GM23248 (cell line): ENCODE measurements around the gene MCRS1. TPM values are rescaled to one million over a fixed set of nuclear protein-coding genes. Genes with fewer than 3 reads are reported as not detected.

Experiments used
- DNase-seq: peaks from one replicate; pipeline ENCODE4 v3.0.0-alpha.2; 2015
- H2AFZ ChIP-seq: fragments of 200-600 bp; sonication (generic); 2 replicates; pipeline ENCODE4 v1.6.1; 2016; ENCODE audit warnings: antibody characterized with exemption
- H3F3A ChIP-seq: fragments of 200-600 bp; sonication (generic); 2 replicates; pipeline ENCODE4 v1.6.1; 2016; ENCODE audit warnings: mild to moderate bottlenecking, antibody characterized with exemption, mixed run types; ENCODE audit not compliant: insufficient read depth
- H3K27ac ChIP-seq: fragments of 200-600 bp; sonication (generic); 2 replicates; pipeline ENCODE4 v1.5.1; 2016; ENCODE audit warnings: mild to moderate bottlenecking
- H3K27me3 ChIP-seq: fragments of 200-600 bp; sonication (generic); replicated peaks from 2 replicates; pipeline ENCODE4 v1.6.1; 2016; ENCODE audit warnings: mild to moderate bottlenecking; ENCODE audit not compliant: insufficient read depth
- H3K36me3 ChIP-seq: fragments of 200-600 bp; sonication (generic); 2 replicates; pipeline ENCODE4 v1.6.1; 2016; ENCODE audit warnings: low read depth, mild to moderate bottlenecking
- H3K4me1 ChIP-seq: fragments of 200-600 bp; sonication (generic); 2 replicates; pipeline ENCODE4 v1.6.1; 2016; ENCODE audit warnings: mild to moderate bottlenecking; ENCODE audit not compliant: insufficient read depth
- H3K4me2 ChIP-seq: fragments of 200-600 bp; sonication (generic); one replicate; pipeline ENCODE4 v1.6.1; 2016; ENCODE audit warnings: mild to moderate bottlenecking; ENCODE audit not compliant: unreplicated experiment
- H3K4me3 ChIP-seq: fragments of 200-600 bp; sonication (generic); 2 replicates; pipeline ENCODE4 v1.5.1; 2016; ENCODE audit warnings: mild to moderate bottlenecking
- H3K79me2 ChIP-seq: fragments of 200-600 bp; sonication (generic); 2 replicates; pipeline ENCODE4 v1.6.1; 2016; ENCODE audit warnings: mild to moderate bottlenecking; ENCODE audit not compliant: insufficient read depth
- H3K9ac ChIP-seq: fragments of 200-600 bp; sonication (generic); 2 replicates; pipeline ENCODE4 v1.6.1; 2016; ENCODE audit warnings: mild to moderate bottlenecking
- H3K9me2 ChIP-seq: fragments of 200-600 bp; sonication (generic); 2 replicates; pipeline ENCODE4 v1.6.1; 2016; ENCODE audit warnings: mixed run types, mild to moderate bottlenecking, moderate library complexity; ENCODE audit not compliant: insufficient read depth
- H3K9me3 ChIP-seq: fragments of 200-600 bp; sonication (generic); one replicate; pipeline ENCODE4 v1.6.1; 2017; ENCODE audit warnings: low read depth
- H4K20me1 ChIP-seq: fragments of 200-600 bp; sonication (generic); 2 replicates; pipeline ENCODE4 v1.6.0; 2016; ENCODE audit not compliant: insufficient read depth
- EZH2 ChIP-seq: fragments of 200-600 bp; sonication (generic); IDR thresholded peaks from 2 replicates; pipeline ENCODE4 v1.6.1; 2018; ENCODE audit warnings: antibody characterized with exemption, mild to moderate bottlenecking; ENCODE audit not compliant: insufficient read depth, poor library complexity, severe bottlenecking
- EZH2phosphoT487 ChIP-seq: fragments of 200-600 bp; sonication (generic); IDR thresholded peaks from 2 replicates; pipeline ENCODE4 v1.6.1; 2018; ENCODE audit warnings: antibody characterized with exemption, moderate library complexity, mild to moderate bottlenecking, low read depth; ENCODE audit not compliant: insufficient read depth
- WGBS, 2 experiments: methylation state at CpG; one replicate each; pipeline ENCODE4 v1.1.6; 2015 to 2017; ENCODE audit warnings: low lambda C conversion rate in 2 of 2, low coverage in 1 of 2; ENCODE audit errors: missing lambda C conversion rate in 2 of 2; 5-methylcytosine and 5-hydroxymethylcytosine counted together
- in situ Hi-C: fragments of 300-500 bp; cut with MboI; formaldehyde crosslinking; loops from 2 replicates; pipeline ENCODE4 v1.15.0; 2020
- polyA plus RNA-seq: library from polyadenylated mRNA; unstranded; fragments of >200 nt; fragmentation: Nextera tagmentation; extraction: Ambion mirVana; gene quantifications from 2 replicates; pipeline ENCODE4 v1.2.1, GENCODE V29; 2016
- total RNA-seq: library from RNA; depleted of rRNA; stranded (reverse); fragments of >200 nt; shearing (Covaris generic); gene quantifications from 2 replicates; pipeline ENCODE4 v1.2.3, GENCODE V29; 2014

The MCRS1 gene
- total and polyA plus RNA-seq, 2 experiments from 2014 or later, result 54.9 to 64.2 TPM

DNA sequence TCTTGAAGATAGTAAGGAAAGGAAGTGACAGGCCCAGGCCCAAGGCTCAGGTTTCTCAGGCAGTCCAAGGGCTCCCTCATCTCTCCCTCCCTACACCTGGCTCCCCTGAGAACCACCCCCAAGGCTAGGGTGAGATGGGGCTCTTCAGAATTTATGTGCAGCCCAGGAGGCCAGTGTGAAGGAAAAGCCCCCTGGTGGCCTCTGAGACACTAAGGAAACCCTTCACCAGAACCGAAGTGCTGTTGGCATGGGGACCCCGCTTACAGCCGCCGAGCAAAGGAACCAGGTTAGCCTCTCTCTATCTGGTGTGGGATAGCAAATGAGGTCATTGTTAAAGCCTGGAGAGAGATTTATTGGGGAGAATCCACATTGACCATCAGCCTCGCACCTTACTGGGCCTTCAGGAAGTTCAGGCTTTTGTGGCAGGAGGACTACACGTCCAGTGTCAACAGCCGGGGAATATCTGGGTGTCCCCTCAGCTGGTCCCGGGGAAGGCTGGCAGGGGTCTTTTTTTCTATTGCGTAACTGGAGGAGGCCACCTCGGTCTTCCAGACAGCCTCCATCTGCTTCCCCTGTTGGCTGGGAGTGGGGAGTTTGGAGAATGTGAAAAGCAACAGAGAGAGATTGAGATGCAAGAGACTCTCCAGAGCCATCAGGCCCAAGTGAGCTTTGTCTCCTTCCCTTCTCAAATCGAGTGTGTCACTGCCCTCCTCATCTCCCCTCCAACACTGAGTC is 19.4 kb upstream of the MCRS1 start:
- Histone ChIP-seq H3K9ac (no peak overlapping the region), H3K9me3 (no peaks in the 10 kb centered on the region), H3K36me3 (no peaks in the 10 kb centered on the region), H3K9me2 (no peaks in the 10 kb centered on the region), H3K4me2 (no peak overlapping the region), H4K20me1 (no peaks in the 10 kb centered on the region), H3K79me2 (no peaks in the 10 kb centered on the region), H3F3A (no peaks in the 10 kb centered on the region), H3K4me3 (no peak overlapping the region), H3K27ac (no peak overlapping the region), H3K4me1 (no peaks in the 10 kb centered on the region), H3K27me3 (no peaks in the 10 kb centered on the region), H2AFZ (no peak overlapping the region)
- TF ChIP-seq EZH2phosphoT487 (no peak), EZH2 (no peak)
- in situ Hi-C loops, result no loop called here
- 91% methylated on average over 11 of the region's 11 CpGs for WGBS, 2 experiments
- no peak for DNase-seq

DNA sequence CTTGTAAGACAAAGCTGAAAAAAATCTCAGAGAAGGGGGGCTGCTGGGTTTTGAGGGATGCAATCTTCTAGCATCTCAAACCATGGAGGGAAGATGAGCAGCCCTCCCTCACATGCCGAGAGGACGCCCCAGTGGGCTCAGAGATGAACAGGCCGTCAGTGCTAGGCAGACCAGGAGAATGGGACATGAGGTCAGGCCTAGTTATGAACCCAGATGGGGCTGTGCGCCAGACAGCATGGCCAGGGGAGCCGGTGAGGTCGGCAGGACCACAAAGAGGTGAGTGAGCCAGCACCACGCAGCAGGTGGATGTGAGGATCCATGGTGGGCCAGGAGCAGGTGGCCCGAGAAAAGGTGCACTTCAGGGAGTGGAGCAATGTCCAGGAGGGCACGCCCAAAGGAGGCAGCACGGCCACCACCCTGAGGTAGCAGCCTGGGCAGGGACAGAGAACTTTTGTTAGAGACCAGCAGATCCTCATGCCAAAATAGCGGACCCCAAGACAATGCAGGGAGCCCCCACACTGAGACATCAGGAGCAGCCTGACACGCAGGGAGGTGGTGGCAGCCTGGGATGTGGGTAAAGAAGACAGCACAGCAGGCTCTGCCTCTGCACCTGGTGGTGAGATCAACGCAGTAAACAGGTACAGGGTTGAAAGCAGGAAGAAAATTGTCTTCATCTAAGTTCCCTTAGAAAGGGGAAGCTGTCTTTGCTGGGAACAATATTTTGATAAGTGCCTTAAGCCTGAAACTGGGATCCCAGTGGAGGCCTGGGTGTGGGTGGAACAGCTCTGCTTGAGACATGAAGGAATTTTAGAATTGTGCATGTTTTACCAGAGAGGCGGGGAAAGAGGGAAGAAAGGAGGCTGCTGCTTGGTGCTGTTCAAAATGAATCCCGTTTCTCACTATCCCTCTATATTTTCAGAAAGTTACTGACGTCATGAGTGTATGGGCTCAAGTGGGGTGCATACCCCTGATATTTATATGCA is 17.8 kb upstream of the MCRS1 start:
- no peak for TF ChIP-seq EZH2phosphoT487
- TF ChIP-seq EZH2, result no peak
- no peak overlapping the region for H2AFZ ChIP-seq
- in situ Hi-C loops, result no loop called here
- WGBS, 2 experiments, result 96 to 97% methylated on average over 16 of the region's 16 CpGs
- no peak overlapping the region for H3K27ac ChIP-seq
- no peaks in the 10 kb centered on the region for H3K27me3 ChIP-seq
- no peaks in the 10 kb centered on the region for H3K4me1 ChIP-seq
- H3K4me2 ChIP-seq, result no peak overlapping the region
- H3K9ac ChIP-seq, result no peak overlapping the region
- no peak overlapping the region for H3K4me3 ChIP-seq
- no peaks in the 10 kb centered on the region for H3K36me3 ChIP-seq
- no peaks in the 10 kb centered on the region for H3F3A ChIP-seq
- no peaks in the 10 kb centered on the region for H3K9me3 ChIP-seq
- no peak for DNase-seq
- H4K20me1 ChIP-seq, result no peaks in the 10 kb centered on the region
- H3K79me2 ChIP-seq, result no peaks in the 10 kb centered on the region
- no peaks in the 10 kb centered on the region for H3K9me2 ChIP-seq

DNA sequence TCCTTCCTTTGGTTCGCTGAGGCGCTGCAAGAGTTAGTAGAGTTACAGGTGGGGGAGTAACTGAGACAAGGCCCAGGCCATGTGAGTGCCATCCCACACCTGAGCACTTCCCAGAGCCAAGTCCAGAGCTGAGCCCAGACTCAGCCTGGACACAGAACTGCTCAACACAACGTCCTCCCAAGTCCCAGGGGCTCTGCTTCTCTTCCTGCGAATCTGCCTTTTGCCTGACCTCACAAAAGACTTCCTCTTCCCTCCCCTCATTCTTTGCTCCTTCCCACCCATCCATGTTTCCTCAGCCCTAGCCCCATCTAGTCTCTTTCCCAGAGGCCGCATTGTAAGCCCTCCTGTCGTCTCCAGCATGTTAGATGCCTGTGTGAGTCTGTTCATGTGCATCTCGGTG is 16.6 kb upstream of the MCRS1 start:
- no peak overlapping the region for H2AFZ ChIP-seq
- no peaks in the 10 kb centered on the region for H3K4me1 ChIP-seq
- no peaks in the 10 kb centered on the region for H3K27me3 ChIP-seq
- no peak for DNase-seq
- H3K9ac ChIP-seq, result no peak overlapping the region
- no peaks in the 10 kb centered on the region for H3K9me3 ChIP-seq
- no peaks in the 10 kb centered on the region for H3F3A ChIP-seq
- H3K79me2 ChIP-seq, result no peaks in the 10 kb centered on the region
- in situ Hi-C loops, result no loop called here
- no peak overlapping the region for H3K4me3 ChIP-seq
- H3K27ac ChIP-seq, result no peak overlapping the region
- H3K36me3 ChIP-seq, result no peaks in the 10 kb centered on the region
- TF ChIP-seq EZH2 (no peak), EZH2phosphoT487 (no peak)
- no peak overlapping the region for H3K4me2 ChIP-seq
- WGBS, 2 experiments, result 83 to 93% methylated on average over 7 of the region's 7 CpGs
- no peaks in the 10 kb centered on the region for H3K9me2 ChIP-seq
- no peaks in the 10 kb centered on the region for H4K20me1 ChIP-seq

DNA sequence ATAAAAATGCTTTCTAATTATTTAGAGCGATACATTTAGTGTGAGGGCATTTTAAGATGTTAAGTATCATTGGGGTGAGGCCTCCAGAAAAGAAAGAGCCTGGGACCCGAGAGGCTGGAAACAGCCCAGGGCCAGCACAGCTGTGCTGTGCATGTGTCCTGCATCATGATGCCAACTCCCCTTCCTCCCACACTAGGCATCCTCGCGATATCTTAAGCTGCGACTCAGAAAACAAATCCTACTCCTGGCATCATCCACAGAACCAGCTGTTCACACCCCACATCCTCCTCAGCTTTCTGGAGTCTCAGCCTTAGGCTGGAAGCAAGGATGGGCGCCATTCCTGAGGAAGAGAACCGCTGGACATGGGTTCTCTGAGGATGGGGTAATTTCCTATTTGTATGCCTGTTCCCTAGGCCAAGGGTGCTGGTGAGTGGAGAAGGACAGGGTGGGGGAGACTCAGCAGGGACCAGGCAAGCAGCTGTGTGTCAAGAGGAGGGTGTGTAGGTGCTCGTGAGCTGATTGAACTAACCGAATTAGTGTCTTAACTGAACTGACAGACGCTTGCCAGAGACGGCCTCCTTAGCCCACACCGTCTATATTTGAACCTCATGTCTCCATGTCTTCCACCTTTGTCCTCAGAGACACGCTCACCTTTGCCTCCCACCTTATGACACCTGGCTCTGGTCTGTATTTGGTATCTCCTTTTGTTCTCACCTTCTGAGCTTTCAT is 15.6 kb upstream of the MCRS1 start:
- H3K4me2 ChIP-seq, result no peak overlapping the region
- H3K9me3 ChIP-seq, result no peaks in the 10 kb centered on the region
- no peak overlapping the region for H3K27ac ChIP-seq
- in situ Hi-C loops, result no loop called here
- H3K79me2 ChIP-seq, result no peaks in the 10 kb centered on the region
- H3K27me3 ChIP-seq, result no peaks in the 10 kb centered on the region
- 71 to 81% methylated on average over 13 of the region's 13 CpGs for WGBS, 2 experiments
- no peak overlapping the region for H3K9ac ChIP-seq
- DNase-seq, result peak; percentile 12
- no peaks in the 10 kb centered on the region for H4K20me1 ChIP-seq
- no peak overlapping the region for H3K4me3 ChIP-seq
- H2AFZ ChIP-seq, result no peak overlapping the region
- H3K36me3 ChIP-seq, result no peaks in the 10 kb centered on the region
- H3K4me1 ChIP-seq, result no peaks in the 10 kb centered on the region
- no peak for TF ChIP-seq EZH2
- TF ChIP-seq EZH2phosphoT487, result no peak
- H3K9me2 ChIP-seq, result no peaks in the 10 kb centered on the region
- no peaks in the 10 kb centered on the region for H3F3A ChIP-seq
